NOMO-1 (cell line): ENCODE measurements around the gene CAPN9.
"Not testable (repeated sequence)": the region's sequence is repeated elsewhere in the genome, so short reads cannot be mapped to it uniquely, and the experiment has no call there.

Experiments
- DNase-seq, 2 experiments: peaks; one replicate each; lab custom pipeline; 2025; ENCODE audit not compliant: unreplicated experiment in 2 of 2; lab: John Stamatoyannopoulos, UW

CAPN9 gene, protein sequence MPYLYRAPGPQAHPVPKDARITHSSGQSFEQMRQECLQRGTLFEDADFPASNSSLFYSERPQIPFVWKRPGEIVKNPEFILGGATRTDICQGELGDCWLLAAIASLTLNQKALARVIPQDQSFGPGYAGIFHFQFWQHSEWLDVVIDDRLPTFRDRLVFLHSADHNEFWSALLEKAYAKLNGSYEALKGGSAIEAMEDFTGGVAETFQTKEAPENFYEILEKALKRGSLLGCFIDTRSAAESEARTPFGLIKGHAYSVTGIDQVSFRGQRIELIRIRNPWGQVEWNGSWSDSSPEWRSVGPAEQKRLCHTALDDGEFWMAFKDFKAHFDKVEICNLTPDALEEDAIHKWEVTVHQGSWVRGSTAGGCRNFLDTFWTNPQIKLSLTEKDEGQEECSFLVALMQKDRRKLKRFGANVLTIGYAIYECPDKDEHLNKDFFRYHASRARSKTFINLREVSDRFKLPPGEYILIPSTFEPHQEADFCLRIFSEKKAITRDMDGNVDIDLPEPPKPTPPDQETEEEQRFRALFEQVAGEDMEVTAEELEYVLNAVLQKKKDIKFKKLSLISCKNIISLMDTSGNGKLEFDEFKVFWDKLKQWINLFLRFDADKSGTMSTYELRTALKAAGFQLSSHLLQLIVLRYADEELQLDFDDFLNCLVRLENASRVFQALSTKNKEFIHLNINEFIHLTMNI

GRCh38 chr1:230747127-230747730, at the start of gene CAPN9:
CAPN9 (plus strand) TSS chr1:230747388; CDS start chr1:230747497, 109 bp downstream.
- no peak for DNase-seq

GRCh38 chr1:230698130-230698529, 49.1 kb upstream of the CAPN9 start:
- no peak for DNase-seq

DNA sequence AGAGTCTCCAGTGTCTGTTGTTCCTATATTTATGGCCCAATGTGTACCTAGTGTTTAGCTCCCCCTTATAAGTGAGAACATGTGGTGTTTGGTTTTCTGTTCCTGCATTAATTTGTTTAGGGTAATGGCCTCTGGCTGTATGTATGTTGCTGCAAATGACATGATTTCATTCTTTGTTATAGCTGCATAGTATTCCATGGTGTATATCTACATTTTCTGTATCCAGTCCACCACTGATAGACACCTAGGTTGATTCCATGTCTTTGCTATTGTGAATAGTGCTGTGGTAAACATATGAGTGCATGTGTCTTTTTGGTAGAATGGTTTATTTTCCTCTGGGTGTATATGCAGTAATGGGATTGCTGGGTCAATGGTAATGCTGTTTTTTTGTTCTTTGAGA, 48.2 kb upstream of the CAPN9 start:
- DNase-seq: not testable (repeated sequence)

DNA sequence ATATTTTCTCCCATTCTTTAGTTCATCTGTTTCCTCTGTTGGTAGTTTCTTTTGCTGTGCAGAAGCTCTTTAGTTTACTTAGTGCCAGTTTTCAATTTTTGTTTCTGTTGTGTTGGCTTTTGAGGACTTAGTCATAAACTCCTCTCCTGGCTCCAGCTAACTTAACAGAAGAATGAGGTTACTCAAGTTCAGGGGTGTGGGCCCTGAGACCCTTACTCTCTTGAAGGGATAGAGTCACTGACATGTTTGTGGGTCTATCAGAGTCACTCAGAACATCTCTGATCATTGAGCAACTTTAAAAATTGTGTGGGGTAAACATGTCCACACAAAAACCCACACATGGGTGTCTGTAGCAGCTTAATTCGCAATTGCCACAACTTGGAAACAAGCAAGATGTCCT, 47.5 kb upstream of the CAPN9 start:
- DNase-seq: no peak

DNA sequence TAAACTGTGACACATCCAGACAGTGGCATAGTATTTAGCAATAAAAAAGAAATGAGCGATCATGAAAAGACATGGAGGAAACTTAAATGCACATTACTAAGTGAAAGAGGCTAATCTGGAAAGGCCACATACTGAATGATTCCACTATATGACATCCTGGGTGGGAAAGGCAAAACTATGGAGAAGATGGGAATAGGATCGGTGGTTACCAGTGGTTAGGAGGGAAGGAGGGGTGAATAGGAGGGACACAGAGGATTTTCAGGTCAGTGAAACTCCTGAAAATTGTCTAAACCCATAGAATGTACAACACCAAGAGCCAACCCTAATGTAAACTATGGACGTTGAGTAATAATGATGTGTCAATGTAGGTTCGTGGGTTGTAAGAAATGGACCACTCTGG, 47.1 kb upstream of the CAPN9 start:
- no peak for DNase-seq

DNA sequence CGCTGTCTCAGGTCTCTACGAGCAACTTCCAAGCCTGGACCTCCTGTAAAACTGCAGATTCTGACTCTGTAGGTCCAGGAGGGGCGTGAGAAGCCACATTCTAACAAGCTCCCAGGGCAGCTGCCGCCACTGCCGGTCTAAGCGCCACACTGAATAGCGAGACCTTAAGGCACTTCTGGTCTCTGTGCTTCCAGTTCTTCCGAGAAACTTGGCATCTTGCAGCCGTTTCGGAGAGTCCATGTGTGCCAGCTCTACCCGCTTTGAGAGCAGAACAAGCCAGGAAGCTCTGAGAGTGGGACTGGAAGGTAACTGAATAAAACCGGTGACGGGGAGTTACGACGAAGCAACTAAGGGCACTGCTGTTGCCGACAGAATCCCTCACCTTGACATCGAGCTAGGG, 45.8 kb upstream of the CAPN9 start:
- DNase-seq: no peak

DNA sequence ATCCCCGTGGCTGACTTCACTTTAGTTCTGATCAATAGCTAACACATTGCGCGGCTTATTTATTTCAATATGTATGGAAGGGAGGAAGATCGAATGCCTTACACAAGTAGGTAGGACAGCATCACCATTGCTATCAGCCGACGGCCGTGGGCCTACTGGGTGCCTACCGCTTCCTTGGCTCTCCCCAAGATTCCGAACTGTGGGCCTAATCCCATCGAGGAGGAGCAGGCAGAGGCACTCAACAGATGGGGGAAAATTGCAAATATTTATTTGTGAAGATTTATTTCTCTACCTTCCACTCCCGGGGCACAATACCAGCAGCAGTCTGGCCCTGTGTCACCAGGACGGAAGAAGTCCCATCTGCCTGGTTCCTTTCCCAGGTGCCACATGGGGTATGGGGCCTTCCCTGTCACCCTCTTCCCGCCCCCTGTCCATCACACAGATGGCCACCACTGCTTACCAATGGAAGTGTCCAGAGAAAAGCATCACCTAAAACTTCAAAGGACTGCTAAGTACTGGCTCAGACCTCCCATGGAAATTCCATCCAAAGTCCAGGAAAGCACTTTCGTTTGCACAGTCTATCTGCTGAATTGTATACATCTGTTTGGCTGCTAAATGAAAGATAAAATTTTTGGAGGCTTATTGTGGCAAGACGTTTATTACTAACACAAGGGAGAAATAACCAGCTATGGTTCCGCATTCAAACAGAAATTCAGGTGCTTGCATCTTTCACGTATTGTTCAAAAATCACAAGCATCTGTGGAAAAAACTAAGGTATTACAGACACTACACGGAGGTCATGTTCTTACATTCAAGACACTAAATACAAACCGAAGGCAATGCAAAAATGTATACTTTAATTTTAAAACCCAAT, 45.1 kb upstream of the CAPN9 start:
- DNase-seq: no peak

GRCh38 chr1:230702934-230703678, 44.1 kb upstream of the CAPN9 start:
- no peak for DNase-seq

GRCh38 chr1:230703679-230704385, 43.4 kb upstream of the CAPN9 start:
- DNase-seq: no peak

- DNase-seq: no peak
Measured at GRCh38 chr1:230704830-230705229, 42.4 kb upstream of the CAPN9 start.

- DNase-seq: no peak
Measured at GRCh38 chr1:230705289-230706019, 41.7 kb upstream of the CAPN9 start.

GRCh38 chr1:230706020-230706699, 41.0 kb upstream of the CAPN9 start:
- no peak for DNase-seq

GRCh38 chr1:230706887-230707731, 40.1 kb upstream of the CAPN9 start:
- no peak for DNase-seq

- DNase-seq: no peak
Measured at GRCh38 chr1:230707732-230708630, 39.2 kb upstream of the CAPN9 start.

DNA sequence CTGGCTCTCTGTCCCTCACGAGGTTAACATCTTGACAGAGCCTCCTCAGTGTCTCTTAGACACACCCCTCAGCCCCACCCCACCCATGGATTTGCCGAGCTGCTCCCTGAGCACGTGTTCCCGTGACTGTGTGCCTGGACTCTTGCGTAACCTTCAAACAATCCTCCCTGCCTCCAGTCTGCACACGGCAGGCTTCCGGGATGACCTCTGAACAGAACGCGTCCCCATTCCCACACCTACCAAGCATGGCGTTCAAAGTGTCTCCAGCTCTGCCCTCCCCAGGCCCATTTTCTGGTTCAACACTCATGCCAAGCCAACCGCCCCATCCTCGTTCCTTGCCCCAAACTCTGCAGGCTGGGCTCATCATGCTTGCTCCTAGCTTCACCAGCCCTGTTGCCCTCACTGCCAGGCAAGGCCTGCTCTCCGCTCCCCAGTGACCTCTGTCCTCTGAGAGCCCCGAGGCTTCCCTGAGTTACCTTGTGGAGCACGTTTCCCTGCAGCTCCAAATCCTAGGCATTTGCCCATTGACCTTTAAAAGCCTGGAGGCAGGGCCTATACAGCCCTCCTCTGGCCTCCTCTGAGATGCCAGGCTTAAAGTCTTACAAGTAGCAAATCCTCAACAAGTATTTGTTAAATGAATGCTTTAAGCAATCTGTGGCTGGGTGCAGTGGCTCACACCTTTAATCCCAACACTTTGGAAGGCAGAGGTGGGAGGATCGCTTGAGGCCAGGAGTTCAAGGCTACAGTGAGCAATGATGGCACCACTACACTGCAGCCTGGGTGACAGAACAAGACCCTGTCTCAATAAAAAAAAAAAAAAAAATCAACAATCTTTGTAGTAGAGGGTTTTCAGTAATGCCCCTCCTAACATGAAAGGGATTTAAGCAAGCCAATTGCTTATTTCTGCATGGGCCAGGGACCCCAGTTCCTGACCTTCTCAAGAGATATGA, 38.3 kb upstream of the CAPN9 start:
- peak; percentile 19 to 39 for DNase-seq
